HG02938 (cell line): Measurements from ENCODE around the gene IRF2BP1.
"Not testable (repeated sequence)": the region's sequence is repeated elsewhere in the genome, so short reads cannot be mapped to it uniquely, and the experiment has no call there.

ENCODE experiments used
- ATAC-seq: cut with Tn5 transposase; IDR thresholded peaks from one replicate; pipeline ENCODE4 v1.9.1; 2021; ENCODE audit warnings: mild to moderate bottlenecking, moderate library complexity; ENCODE audit not compliant: unreplicated experiment

IRF2BP1 gene

DNA sequence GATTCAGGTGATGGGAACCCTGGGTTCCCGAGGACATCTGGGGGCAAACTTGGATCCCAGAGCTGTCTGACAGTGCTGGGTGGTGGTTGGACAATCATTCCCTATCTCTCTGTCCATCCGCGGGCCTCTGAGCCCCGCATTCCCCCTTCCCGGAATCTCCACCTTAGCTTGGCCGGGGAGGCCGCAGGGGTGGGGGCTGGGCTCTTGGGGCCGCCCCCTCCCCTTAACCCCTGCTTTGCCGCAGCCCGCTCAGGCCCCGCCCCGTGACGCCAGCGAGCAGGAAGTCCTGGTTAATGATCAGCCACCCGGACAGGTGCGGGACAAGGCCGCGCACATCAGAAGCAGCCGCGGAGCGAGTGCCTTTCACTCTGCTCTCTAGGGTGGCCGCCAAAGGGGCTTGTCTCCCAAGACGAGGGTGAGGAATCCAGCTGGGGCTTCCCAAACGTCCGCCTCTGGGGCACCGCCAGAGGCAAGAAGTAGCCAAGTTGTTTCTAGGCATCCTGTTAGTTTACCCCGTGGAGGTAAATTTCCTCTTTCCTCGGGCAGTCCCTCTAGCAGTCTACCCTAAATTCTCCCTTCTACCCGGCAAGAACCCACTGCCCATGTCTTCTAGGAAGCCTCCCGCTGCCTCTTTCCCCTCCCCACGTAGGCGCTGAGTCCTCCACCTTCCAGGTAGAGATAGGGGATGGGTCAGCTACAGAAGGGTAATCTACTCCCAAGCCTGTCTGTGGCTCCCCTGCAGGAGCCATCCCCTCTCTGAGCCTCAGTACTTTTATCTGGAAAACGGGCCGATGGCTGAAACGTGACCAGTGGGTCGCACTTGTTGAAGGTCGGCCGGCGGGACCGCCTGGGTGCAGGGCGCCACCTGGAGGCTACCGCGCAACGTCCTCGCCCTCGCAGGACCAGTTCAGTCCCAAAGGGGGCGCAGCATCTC, 3.0 kb downstream of the IRF2BP1 start:
- ATAC-seq: no peak

DNA sequence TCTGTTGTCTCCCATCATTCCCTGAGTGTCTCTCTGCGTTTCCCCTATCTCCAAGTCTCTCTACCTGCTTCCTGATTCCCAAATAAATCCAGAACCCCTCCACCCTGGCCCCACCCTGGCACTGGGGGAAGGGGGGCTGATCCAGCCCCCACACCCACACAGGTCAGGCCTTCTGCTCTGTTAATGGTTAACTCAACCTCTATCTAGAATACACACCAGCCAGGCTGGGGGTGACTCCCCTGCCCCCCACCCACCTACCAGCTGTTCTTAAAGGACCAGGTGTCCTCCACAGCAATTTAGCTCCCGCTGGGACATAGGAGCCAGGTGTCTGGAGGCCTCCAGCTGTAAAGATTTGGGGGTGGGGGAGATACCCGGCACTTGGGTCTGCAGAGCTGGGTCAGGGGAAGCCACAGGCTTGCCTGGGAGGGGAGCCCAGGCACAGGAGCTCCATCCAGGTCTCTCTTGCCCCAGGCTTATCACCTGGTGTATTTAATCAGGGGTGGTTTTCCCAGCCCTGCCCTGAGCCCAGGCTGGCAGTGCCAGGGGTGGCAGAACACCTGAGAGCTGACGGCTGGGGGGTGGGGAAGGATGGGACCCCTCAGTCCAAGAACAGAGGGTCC, 3.9 kb downstream of the IRF2BP1 start:
- no peak for ATAC-seq

DNA sequence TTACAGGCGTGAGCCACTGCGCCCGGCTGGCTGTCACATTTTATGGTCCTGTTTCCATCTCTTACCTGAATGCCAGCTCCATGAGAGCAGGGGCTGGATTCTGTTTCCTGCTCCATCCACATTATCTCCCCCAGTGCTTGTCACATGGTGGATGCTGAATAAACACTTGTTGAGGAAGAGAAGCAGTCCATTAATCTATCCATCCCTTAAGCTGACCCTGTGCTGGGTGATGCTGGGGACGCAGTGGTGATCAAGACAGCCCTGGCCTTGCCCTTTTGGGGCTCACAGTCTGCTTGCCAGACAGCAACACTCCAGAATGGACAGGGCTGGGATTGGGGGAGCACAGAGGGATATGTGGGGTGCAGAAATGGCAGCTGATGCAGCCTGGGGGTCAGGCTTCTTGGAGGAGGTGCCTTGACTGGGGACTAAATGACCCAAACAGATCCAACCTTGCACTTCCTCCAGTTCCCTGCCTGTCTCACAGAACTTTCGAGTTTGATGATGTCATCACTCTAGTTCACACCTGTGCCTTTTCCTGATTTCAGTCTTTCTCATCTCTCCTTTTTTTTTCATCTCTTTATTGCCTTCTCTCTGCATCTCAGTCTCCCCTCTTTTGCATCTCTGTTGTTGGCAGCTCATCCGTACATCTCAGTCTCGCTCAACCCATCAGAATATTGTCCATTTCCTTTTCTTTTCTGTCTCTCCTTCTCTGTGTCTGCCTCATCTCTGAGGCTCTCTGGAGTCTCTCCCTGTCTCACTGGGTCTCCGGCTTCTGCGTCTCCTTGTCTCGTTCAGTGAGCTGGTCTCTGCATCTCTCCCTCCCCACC, 4.6 kb downstream of the IRF2BP1 start:
- no peak for ATAC-seq

DNA sequence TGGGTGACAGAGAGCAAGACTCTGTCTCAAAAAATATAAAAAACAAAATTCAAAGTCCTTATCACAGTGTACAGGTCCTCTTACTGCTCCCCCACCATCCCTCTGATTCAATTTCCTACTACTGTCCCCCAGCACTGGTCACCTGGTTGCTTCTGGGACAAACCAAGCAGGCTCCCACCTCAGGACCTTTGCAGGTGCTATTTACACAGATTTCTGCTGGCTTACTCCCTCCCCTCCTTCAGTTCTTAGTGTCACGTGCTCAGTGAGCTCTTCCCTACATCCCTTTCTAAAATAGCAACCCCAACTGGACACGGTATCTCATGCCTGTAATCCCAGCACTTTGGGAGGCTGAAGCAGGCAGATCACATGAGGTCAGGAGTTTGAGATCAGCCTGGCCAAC, 6.0 kb downstream of the IRF2BP1 start:
- ATAC-seq: no peak

DNA sequence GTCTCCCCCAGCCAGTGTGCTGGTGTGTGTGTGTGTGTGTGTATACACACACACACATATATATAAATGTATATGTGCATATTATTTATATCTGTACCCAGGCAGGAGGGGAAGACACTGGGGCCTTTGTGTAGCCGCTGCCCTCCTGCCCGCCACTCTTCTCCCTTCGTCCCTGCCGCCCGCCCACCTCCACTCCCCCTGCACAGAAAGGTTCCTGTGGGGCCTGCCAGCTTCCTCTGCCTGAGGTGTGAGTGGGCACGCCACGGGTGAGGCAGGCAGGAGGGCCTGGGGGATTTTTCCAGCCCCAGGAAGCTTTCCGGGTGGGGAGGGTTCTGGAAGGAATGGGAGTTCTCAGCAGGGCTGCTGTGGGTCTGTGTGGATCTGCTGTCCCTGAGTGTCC, 6.9 kb downstream of the IRF2BP1 start:
- ATAC-seq: no peak

DNA sequence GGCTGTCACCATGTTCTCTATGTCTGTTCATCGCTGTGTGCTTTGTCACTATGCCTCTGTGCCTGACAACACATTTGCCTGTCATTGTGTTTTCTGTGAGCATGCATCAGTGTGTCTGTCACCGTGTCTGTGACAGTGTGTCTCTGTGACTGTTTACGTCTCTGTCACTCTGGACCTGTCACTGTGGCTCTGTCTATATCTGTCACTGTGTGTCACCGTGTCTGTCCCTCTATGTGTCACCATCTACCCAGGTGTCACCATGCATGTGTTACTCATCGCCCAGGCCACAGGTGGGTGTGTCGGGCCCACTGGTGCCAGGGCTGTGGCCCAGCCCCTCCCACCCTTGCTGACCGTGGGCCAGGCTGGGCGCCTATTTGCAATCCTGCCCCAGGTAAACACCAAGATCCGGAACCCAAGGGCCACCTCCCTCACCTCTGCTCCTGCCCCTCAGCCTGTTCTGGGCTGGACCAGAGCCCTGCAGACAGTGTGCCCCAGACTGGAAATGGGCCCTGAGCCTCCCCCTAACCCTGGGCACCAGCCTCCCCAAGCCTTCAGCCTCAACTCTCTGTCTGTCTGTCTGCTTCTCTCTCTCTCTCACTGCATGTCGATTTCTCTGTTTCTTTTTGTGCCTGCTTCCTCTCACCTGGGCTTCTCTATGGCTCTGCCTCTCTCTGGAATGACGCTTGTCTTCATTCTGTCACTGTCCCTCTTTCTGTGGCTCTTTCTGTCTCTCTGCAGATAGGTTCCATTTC, 7.7 kb downstream of the IRF2BP1 start:
- no peak for ATAC-seq

DNA sequence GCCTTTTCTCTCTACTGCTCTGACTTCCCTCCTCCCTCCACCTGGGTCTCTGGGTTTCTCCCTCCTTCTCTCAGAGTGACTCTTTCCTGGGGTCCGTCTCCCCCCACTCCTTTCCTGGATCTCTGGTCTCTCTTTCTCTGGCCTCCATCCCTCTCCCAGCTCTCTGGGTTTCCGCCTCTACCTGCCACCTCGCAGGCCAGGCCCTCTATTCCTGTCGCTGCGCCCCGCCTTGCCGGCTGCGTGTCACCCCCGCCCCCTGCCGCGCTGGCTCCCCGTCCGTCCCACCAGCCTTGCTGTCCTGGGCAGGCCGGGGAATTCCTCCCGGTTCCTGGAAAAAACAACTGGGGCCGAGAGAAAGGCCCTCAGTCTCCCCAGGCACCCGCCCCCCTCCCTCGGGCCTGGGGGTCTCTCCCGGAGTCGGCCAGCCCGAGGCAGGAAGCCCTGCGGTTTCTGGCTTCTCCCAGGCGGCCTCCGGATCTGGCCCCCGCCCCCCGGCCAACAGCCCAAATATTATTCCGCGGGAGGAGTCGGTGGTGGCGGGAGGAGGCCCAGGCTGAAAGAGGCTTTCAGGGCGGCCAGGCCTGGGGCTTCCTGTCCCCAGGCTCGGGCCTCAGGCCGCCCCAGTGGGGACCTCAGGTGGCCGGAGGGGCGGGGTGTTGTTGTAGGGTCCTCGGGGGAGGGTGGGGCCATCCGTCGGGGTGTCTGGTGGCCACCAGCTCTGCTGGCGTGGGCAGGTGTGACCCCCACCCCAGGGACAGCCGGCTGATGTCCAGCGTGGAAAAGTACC, 9.3 kb downstream of the IRF2BP1 start:
- no peak for ATAC-seq

DNA sequence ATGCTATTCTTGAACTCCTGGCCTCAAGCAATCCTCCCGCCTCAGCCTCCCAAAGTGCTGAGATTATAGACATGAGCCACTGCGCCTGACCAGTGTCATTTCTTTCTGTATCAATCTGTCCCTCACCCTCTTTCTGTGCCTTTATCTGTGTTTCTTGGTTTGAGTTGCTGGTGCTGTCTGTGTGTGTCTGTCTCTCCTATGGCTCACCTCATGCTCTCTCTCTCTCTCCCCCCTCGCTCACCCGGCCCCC, 9.9 kb downstream of the IRF2BP1 start:
- no peak for ATAC-seq

DNA sequence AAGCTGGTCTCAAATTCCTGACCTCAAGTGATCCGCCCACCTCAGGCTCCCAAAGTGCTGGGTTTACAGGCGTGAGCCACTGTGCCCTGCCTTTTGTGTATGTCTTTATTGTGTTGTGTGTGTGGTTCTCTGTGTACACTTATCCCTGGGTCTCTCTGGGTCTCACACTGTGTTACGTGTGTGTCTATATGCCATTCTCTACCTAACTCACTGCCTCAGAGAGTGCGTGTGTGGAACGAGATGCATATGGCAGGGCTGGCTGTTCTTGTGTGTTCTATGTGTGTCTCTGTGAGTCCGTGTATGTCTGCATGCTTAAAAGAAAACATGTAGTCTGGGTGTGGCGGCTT, 11.3 kb downstream of the IRF2BP1 start:
- ATAC-seq: no peak

DNA sequence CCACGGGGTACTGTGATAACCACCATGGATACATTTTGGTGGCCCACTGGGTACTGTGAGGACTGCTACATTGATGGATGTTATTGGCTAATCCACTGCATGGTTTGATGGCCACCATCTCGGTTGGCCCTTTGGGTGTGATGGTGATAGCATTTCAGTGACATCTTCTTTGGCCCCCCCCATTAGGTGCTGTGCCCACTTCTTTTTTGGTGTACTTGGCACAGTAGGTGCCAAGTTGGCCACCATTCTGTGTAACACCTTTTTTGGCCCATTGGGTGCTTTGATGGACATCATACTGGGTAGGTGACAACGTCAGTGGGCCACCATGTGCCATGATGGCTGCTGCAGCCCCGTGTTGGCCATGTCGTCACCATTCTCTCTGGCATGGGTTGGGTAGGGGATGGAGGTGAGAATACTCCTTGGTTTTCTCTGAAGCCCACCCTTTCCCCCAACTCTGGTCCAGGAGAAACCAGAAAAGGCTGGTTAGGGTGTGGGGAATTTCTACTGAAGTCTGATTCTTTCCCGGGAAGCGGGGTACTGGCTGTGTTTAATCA, 12.6 kb downstream of the IRF2BP1 start:
- ATAC-seq: no peak

DNA sequence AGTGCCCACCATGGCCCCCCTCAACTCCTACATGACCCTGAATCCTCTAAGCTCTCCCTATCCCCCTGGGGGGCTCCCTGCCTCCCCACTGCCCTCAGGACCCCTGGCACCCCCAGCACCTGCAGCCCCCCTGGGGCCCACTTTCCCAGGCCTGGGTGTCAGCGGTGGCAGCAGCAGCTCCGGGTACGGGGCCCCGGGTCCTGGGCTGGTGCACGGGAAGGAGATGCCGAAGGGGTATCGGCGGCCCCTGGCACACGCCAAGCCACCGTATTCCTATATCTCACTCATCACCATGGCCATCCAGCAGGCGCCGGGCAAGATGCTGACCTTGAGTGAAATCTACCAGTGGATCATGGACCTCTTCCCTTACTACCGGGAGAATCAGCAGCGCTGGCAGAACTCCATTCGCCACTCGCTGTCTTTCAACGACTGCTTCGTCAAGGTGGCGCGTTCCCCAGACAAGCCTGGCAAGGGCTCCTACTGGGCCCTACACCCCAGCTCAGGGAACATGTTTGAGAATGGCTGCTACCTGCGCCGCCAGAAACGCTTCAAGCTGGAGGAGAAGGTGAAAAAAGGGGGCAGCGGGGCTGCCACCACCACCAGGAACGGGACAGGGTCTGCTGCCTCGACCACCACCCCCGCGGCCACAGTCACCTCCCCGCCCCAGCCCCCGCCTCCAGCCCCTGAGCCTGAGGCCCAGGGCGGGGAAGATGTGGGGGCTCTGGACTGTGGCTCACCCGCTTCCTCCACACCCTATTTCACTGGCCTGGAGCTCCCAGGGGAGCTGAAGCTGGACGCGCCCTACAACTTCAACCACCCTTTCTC, 13.6 kb downstream of the IRF2BP1 start:
- no peak for ATAC-seq

DNA sequence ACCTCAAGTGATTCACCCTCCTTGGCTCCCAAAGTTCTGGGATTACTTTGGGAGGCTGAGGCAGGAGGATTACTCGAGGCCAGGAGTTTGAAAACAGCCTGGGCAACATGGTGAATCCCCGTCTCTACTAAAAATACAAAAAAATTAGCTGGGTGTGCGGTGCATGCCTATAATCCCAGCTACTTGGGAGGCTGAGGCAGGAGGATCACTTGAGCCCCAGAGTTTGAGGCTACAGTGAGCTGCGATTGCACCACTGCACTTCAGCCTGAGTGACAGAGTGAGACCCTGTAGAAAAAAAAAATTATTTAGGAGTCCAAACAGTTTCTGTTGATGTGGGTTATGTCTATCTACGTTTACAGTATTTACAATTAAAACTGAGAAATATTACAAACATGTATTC, 15.1 kb downstream of the IRF2BP1 start:
- no peak for ATAC-seq

DNA sequence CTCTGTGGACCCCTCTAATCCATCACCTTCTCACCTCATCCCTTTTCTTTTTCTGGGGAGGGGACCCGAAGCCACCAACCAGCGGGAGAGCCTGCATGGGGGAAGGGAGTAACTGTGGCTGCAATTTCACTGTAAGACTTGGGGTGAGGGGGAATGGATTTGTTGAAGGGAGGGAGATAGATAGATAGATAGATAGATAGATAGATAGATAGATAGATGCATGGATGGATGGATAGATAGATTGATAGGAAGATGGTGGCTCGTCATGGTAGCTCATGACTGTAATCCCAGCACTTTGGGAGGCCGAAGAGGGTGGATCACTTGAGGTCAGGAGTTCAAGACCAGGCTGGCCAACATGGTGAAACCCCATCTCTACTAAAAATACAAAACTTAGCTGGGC, 18.7 kb downstream of the IRF2BP1 start:
- ATAC-seq: not testable (repeated sequence)

DNA sequence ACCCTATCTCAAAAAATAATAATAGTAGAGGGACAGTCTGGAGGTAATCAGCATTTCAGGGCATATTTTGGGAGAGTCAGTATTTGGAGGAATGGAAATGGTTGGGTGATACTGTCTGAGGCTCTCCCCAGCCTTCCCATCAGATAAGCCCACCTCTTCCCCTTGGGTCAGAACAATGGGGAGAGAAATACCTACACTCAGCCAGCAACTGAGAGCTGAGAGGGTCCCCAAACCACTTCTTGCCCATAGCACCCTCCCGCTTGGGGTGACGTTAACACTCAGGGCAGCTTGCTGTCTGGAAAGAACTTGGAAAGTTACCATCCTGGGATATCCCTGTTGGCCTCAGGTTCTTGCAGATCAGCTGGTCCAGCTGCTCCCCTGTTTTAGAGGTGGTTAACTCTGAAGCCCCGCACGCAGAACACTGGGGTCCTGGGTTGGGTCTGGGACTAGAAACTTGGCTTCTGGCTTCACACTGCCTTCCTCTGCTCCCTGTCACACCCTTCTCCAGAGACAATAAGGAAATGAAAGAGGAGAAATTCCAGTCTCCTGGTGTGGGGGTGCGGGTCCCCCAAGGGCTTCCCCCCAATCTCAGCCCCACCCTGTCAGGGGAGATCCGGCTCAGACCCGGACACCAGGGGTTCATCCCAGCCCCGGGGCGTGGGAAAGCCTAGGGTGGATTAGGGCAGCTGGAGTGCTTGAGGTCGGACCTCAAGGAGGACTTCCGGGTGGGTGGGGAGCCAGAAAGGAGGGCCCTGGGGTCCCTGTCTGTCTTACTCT, 19.4 kb downstream of the IRF2BP1 start:
- ATAC-seq: no peak

DNA sequence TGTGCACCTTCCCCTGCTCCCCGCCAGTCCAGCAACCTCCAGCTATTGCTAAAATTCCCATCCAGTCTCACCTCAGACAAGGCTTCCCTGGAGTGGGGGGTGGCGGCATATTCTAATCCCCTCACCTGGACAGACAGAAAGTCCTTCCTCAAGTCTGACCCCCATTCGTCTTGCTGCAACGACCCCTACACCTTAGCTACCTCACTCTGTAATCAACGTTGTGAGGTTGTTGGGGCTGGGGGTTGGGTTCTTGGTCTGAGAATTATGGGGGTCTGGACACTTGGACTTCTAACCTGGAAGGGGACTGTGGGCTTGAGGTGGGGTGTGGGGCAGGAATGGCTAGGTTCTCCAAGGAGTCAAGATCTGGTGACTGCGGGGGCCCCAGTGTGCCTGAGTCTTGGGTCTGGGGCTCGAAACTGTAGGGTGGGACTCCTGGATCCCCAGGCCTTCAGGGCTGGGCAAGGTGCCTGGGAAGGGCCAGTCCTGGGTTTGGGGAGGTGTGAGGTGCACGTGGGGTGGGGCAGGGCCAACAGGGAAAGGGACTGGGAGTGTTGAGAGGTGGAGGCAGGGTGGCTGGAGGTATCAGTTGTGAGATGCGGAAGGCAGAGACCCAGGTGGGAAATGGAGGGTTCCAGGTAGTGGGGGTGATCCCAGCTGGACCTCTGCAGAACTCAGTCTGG, 20.5 kb downstream of the IRF2BP1 start:
- no peak for ATAC-seq

DNA sequence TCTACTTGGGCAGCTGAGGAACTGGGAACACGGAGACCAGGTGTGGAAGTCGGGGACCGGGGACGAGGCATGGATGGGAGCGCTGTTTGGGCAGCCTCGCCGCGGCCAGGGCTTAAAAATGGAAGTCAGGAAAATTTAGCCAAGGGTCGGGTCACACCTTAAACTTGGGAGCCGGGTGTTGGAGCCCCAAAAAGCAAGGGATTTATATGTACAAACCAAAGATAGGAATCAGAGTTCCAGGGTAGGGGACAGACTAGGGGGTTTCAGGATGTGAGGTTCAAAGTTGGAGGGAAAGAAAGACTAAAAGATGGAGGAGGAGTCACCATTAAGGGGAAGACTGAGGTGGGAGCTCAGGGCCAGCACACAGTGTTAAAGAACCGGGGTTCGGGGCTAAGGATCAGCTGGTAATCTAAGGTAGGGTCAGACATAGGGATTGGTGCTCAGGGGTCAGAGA, 21.3 kb downstream of the IRF2BP1 start:
- ATAC-seq: no peak

DNA sequence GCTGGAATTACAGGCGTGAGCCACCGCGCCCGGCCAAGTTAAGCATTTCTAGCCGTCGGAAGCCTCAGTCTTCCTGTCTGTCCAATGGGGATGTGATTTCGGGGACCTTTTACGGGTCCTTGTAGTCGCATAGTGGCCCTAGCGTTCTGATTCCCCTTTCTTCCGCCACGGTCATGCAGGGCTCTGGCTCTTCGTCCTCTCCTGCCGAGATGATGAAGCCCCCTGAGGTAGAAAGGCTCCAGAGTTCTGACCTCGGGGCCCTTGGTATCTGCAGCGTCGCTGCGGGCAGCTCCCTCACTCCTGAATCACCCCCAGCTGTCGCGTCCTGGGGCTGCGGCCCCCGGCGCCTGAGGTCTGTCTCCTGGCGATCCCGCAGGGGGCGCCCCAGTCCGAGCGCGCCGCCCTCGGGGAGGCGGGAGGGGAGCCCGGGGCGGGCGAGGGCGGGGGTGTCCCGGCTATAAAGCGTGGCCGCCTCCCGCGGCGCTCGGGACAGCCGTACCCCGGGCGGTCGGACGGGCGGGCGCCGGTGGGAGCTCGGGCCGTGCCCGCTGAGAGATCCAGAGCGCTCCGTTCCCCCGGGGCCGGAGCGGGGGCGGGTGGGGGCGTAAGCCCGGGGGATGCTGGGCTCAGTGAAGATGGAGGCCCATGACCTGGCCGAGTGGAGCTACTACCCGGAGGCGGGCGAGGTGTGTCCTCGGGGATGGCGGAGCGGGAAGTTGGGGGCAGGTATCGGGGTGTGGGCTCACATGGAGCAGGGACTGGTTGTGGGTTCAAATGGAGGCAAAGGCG, 21.9 kb downstream of the IRF2BP1 start, which contains the start of gene FOXA3:
TSS of gene FOXA3 (plus strand) at position 487 of the 789 bp plus-strand sequence. CDS start at position 618, 131 bp downstream.
- ATAC-seq: no peak
